Breast epithelium (tissue), 3 donors: ENCODE measurements around the gene FNDC3B.

Experiments
- POLR2A ChIP-seq: fragments of 450-650 bp; IDR thresholded peaks from one replicate; pipeline ENCODE4 v1.6.1; 2016; ENCODE audit warnings: antibody characterized with exemption, mild to moderate bottlenecking, moderate library complexity
- POLR2AphosphoS5 ChIP-seq, 3 donors: sonication (generic); formaldehyde crosslinking; IDR thresholded peaks; one replicate each; pipeline ENCODE4 v1.6.1; 2017; ENCODE audit warnings: antibody characterized with exemption in 3 of 3
- TF ChIP-seq, protein P1 (sequence below), 3 donors: fragments of 450-650 bp; IDR thresholded peaks; one replicate each; pipeline ENCODE4 v1.5.1; 2016 to 2017; ENCODE audit warnings: antibody characterized with exemption in 3 of 3, mild to moderate bottlenecking in 3 of 3, moderate library complexity in 3 of 3

GRCh38 chr3:172191629-172192028, 152.3 kb downstream of the FNDC3B start:
- TF ChIP-seq, protein P1, sequence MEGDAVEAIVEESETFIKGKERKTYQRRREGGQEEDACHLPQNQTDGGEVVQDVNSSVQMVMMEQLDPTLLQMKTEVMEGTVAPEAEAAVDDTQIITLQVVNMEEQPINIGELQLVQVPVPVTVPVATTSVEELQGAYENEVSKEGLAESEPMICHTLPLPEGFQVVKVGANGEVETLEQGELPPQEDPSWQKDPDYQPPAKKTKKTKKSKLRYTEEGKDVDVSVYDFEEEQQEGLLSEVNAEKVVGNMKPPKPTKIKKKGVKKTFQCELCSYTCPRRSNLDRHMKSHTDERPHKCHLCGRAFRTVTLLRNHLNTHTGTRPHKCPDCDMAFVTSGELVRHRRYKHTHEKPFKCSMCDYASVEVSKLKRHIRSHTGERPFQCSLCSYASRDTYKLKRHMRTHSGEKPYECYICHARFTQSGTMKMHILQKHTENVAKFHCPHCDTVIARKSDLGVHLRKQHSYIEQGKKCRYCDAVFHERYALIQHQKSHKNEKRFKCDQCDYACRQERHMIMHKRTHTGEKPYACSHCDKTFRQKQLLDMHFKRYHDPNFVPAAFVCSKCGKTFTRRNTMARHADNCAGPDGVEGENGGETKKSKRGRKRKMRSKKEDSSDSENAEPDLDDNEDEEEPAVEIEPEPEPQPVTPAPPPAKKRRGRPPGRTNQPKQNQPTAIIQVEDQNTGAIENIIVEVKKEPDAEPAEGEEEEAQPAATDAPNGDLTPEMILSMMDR (IDR thresholded peaks at IDR 0.05): no peak
- TF ChIP-seq POLR2A (no peak), POLR2AphosphoS5 (IDR thresholded peaks at IDR 0.05) (no peak)
